HG02885 (cell line): Measurements from ENCODE around the gene MAP2K5.

ENCODE experiments used
- ATAC-seq: cut with Tn5 transposase; IDR thresholded peaks from one replicate; pipeline ENCODE4 v1.9.1; 2021; ENCODE audit warnings: mild to moderate bottlenecking; ENCODE audit not compliant: unreplicated experiment, poor library complexity

Gene MAP2K5

DNA sequence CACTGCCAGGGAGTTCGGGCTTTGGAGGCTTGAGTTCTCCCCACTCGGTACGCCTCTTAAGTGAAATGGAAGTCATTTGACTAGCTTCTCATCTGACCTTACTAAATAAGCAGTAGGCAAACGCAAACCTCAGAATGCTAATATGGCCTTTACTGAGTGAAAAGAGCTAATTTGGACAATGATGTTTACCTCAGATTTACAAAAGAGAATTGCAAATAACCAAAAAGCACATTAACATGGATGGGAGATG is 298.9 kb downstream of the MAP2K5 start:
- ATAC-seq, result no peak

DNA sequence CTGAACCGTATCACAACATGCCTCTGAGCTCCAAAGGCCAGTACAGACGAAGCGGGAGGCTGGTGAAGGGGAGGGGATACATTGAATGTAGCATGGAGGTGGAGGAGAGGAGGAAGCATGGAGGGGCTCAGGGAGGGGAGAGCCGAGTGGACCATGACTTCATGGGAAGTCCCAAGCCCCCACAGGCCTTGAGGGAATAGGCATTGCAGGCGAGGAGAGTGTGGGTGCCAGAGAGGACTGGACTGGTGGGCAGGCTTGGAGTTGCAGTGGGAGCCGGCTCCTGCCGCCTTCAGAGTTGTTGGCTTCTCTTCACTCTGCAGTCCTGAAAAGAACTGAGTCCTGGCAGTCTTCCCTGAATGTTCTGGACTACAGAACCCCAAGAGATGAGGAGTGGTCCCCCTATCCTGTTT is 300.6 kb downstream of the MAP2K5 start:
- no peak for ATAC-seq

DNA sequence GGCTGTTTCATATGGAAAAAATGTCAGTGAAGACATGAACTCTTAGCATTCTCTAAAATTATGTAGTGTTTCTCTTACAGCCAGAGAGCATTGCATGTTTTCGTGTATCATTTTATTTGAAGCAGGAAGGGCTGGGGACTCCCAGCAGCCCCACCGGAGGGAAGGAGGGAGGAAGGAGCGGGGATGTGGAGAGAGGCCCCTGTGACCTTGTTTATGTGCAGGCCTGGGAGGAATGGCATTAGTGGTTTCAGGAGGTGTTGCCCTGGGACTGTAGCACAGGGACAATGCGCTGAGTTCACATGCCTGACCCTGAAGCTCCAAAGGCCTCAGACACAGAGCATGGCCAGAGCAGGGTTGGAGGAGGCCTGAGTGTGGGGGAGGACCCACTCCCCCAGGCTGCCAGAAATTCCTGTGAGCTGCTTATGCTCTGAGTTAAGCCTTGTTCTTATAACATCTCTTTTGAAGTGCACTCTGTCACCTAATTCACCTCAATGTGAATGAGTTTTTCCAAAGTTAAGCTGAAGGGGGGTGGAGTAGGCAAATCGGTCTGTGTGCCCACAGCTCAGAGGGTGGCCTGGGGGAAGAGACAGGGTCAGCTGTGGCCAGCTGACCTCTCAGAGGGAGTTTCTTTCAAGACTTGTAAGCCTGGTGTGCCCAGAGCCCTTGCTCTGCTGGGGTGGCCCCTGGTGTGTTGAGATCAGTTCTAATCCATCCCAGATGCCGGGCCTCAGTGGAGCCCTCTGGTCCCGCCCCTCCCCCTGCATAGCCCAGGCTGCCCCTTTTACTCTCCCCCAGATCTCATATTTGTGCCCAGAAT is 301.3 kb downstream of the MAP2K5 start:
- ATAC-seq, result no peak

DNA sequence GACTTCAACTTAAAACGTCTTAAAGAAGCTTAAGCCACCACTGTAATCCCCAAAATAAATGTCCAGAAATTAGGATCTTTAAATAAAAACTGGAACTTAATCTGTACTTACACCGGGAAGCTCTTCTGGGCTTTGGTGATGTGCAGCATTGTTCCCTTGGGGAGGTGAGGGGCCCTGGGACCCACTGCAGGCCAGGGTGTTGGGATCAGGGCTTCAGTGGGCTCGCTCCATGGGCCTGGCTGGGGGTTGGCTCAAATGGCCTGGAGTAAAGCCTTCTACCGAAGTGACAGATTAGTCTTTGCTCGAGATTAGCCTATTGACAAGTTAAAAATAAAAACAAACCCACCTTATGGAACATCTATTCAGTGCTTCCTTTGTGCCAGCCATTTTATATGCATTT is 303.5 kb downstream of the MAP2K5 start:
- ATAC-seq, result no peak

DNA sequence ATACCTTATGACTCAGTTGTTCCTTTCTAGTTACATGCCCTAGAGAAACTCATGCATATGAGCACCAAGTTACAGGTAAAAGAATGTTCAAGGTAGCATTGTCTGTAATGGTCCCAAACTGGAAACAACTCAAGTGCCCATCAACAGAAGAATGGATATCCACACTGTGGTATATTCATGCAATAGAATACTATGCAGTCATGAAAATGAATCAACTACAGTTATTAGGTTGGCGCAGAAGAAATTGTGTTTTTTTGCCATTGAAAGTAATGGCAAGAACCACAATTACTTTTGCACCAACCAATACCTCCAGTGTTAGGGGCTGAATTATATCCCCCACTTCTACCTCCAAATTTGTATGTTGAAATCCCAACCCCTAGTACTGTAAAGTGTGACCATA is 307.0 kb downstream of the MAP2K5 start:
- no peak for ATAC-seq

DNA sequence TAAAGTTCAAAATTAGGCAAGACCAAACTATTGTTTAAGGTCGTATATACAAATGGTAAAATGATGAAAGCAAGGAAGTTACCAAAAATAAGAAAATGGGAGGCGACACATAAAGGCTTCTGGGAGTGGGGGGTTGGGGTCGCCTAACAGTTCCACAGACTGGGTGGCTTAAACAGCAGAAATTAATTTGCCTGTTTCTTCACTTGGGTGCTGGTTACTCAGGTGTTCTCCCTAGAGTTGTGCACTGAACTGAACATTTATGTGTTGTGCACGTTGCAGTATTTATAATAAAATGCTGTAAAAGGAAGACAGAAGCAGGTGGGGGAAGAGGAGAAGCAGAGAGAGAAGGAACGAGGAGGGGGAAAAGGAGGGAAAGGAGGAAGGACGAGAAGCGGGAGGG is 307.8 kb downstream of the MAP2K5 start:
- no peak for ATAC-seq

DNA sequence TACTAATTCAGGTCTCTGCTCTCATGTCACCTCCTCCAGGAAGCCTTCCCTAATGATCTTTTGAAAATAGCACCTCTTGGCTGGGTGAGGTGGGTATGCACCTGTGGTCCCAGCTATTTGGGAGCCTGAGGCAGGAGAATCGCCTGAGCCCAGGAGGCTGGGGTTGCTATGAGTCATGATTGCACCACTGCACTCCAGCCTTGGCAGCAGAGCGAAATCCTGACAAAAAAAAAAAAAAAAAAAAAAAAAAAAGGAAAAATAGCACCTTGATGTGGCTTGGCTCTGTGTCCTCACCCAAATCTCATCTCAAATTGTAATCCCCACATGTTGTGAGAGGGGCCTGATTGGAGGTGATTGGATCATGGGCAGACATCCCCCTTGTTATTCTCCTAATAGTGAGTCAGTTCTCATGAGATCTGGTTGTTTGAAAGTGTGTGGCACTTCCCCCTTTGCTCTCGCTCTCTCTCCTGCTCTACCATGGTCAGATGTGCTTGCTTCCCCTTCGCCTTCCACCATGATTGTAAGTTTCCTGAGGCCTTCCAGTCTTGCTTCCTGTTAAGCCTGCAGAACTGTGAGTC is 308.6 kb downstream of the MAP2K5 start:
- ATAC-seq, result no peak

DNA sequence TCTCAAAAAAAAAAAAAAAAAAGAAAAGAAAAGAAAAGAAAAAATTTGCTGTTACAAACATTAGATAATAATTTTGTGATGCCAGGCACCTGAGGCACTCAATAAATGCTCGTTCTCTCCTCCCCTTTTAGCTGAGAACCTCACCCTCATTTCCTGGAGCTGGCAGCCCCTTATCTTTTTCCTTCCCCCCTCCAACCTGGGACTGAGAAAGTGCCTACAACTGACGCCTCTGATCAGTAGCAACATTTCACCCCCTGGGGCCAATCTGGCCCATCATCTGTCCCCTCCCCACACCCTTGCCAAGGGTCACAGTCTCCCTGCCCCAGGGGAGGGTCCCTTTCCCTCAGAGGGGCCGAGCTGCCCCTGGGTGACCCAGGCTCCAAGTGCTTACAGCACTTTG is 309.9 kb downstream of the MAP2K5 start:
- no peak for ATAC-seq

DNA sequence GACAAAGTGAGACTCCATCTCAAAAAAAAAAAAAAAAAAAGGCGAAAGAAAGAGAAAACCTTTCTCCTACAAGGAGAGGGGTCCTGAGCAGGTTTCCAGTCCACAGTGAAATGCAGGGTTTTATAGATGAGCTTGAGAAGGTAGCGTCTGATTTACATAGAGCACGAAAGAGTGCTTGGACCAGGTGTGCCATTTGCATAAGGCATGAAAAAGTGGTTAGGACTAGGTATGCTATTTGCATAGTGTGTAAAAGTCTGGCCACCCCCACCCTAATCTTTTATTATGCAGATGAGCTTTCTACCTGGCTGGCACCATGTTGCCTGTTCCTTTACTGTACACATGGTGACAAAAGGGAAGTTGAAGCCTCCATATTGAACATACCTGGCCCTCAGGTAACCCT is 311.0 kb downstream of the MAP2K5 start:
- no peak for ATAC-seq

DNA sequence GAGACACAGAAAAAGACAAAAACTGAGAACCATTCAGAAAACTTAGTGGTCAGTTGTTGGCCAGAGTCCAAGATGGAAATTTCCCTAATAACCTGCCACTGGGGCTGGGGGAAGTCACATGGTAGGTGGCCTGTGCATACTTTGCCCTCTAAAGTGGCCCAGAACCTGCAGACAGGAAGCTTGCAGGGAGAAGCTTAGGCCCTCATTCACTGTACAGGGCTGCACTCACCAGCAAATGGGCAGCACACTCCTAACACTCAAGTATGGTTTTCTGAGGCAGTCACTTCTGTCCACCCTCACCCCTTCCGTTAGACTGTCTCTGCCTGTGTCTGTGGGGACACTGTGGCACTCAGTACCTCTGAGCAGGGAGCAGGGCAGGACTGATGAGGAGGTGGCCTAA is 311.9 kb downstream of the MAP2K5 start:
- no peak for ATAC-seq

DNA sequence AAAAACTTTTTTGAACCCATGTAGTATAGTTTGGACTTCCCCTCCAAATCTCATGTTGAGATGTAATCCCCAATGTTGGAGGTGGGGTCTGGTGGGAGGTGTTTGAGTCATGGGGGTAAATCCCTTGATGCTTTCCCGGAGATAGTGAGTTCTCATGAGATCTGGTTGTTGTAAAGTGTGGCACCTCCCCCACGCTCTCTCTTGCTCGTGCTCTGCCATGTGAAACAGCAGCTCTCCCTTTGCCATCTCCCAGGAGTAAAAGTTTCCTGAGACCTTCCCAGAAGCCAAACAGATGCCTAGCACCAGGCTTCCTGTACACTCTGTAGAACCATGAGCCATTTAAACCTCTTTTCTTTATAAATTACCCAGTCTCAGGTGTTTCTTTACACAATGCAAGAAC is 313.3 kb downstream of the MAP2K5 start:
- ATAC-seq, result no peak
